Naive thymus-derived CD4-positive, alpha-beta T cell (primary cell): ENCODE measurements around the gene PRIM2. TPM values are rescaled to one million over a fixed set of nuclear protein-coding genes. Genes with fewer than 3 reads are reported as not detected.
A peak's percentile ranks its signal among the peaks of the same experiment; 100 is the strongest.
"Not testable (repeated sequence)": the region's sequence is repeated elsewhere in the genome, so short reads cannot be mapped to it uniquely, and the experiment has no call there.

Experiments
- ATAC-seq: fragments of 150-1000 bp; cut with Tn5 transposase; 2 replicates; pipeline ENCODE4 v1.10.0; 2021; ENCODE audit warnings: mild to moderate bottlenecking, moderate library complexity
- CTCF ChIA-PET: fragments of 350-600 bp; sonication (Branson Sonifier 250); formaldehyde crosslinking; loops from one replicate; lab custom pipeline; 2021; ENCODE audit warnings: antibody characterized with exemption; lab: Charles Lee
- POLR2A ChIA-PET: fragments of 350-600 bp; sonication (Branson Sonifier 250); formaldehyde crosslinking; loops from one replicate; lab custom pipeline; 2021; ENCODE audit warnings: antibody characterized with exemption, inconsistent platforms; lab: Charles Lee
- DNase-seq, 9 donors: peaks; one replicate each; pipeline versions ENCODE4 v3.0.0 to v3.0.0-alpha.2; 2020 to 2022; ENCODE audit warnings: mixed read lengths in 1 of 9
- H3K27ac ChIP-seq: one replicate; pipeline ENCODE4 v1.7.0; 2013; ENCODE audit warnings: mild to moderate bottlenecking, low read depth, low read length, moderate library complexity
- H3K27me3 ChIP-seq, 2 donors: one replicate each; pipeline ENCODE4 v1.7.0; 2013; ENCODE audit warnings: low read length in 2 of 2, mild to moderate bottlenecking in 2 of 2, moderate library complexity in 2 of 2; ENCODE audit not compliant: control insufficient read depth in 2 of 2, insufficient read depth in 2 of 2
- H3K36me3 ChIP-seq, 3 experiments: 1 replicate in 2 of 3; 2 replicates in 1 of 3; pipeline ENCODE4 v1.7.0; 2013; ENCODE audit warnings: low read length in 3 of 3, mild to moderate bottlenecking in 3 of 3, moderate library complexity in 1 of 3; ENCODE audit not compliant: insufficient read depth in 3 of 3, control insufficient read depth in 2 of 3
- H3K4me1 ChIP-seq, 2 donors: one replicate each; pipeline ENCODE4 v1.7.0; 2013; ENCODE audit warnings: low read length in 2 of 2, mild to moderate bottlenecking in 2 of 2, moderate library complexity in 1 of 2; ENCODE audit not compliant: control insufficient read depth in 2 of 2, insufficient read depth in 2 of 2
- H3K4me3 ChIP-seq: 2 replicates; pipeline ENCODE4 v1.7.0; 2013; ENCODE audit warnings: mild to moderate bottlenecking, low read length
- H3K9me3 ChIP-seq, 3 experiments: 1 replicate in 2 of 3; 2 replicates in 1 of 3; pipeline ENCODE4 v1.7.0; 2013; ENCODE audit warnings: low read length in 3 of 3; ENCODE audit not compliant: control insufficient read depth in 2 of 3
- H3K27ac Mint-ChIP-seq, 9 donors: one replicate each; pipeline ENCODE4 v1.8.0; 2020 to 2022; ENCODE audit warnings: mixed read lengths in 9 of 9, mild to moderate bottlenecking in 8 of 9, moderate library complexity in 5 of 9, inconsistent platforms in 2 of 9
- H3K27me3 Mint-ChIP-seq, 5 donors: one replicate each; pipeline ENCODE4 v1.8.0; 2021 to 2022; ENCODE audit warnings: mixed read lengths in 5 of 5, mild to moderate bottlenecking in 1 of 5
- H3K36me3 Mint-ChIP-seq, 5 donors: one replicate each; pipeline ENCODE4 v1.8.0; 2020 to 2022; ENCODE audit warnings: mixed read lengths in 5 of 5, mild to moderate bottlenecking in 3 of 5, inconsistent platforms in 1 of 5
- H3K4me1 Mint-ChIP-seq, 7 donors: one replicate each; pipeline ENCODE4 v1.8.0; 2020 to 2022; ENCODE audit warnings: mixed read lengths in 7 of 7, mild to moderate bottlenecking in 3 of 7, inconsistent platforms in 1 of 7
- H3K4me3 Mint-ChIP-seq, 10 donors: one replicate each; pipeline ENCODE4 v1.8.0; 2020 to 2022; ENCODE audit warnings: mild to moderate bottlenecking in 10 of 10, mixed read lengths in 10 of 10, moderate library complexity in 6 of 10, inconsistent platforms in 2 of 10
- H3K9me3 Mint-ChIP-seq, 11 donors: one replicate each; pipeline ENCODE4 v1.8.0; 2020 to 2022; ENCODE audit warnings: mixed read lengths in 11 of 11, mild to moderate bottlenecking in 4 of 11, inconsistent platforms in 1 of 11, moderate library complexity in 1 of 11
- intact Hi-C, 2 donors: fragments of 100-400 bp; cut with micrococcal nuclease; formaldehyde crosslinking; loops; one replicate each; pipeline ENCODE4 v1.15.1; 2023
- polyA plus RNA-seq, 2 donors: library from polyadenylated mRNA; unstranded; fragments of 300-500 nt; fragmentation: Illumina TruSeq; gene quantifications; one replicate each; pipeline ENCODE4 v1.2.3, GENCODE V29; 2021
- total RNA-seq, 6 experiments: library from RNA in 5 of 6; stranded (reverse) in 5 of 6; gene quantifications; 1 replicate in 5 of 6; 2 replicates in 1 of 6; pipeline ENCODE4 v1.2.3 and lab custom pipeline; 2021 to 2026

PRIM2 gene
- total and polyA plus RNA-seq, 7 experiments from 2014 or later = 7.2 to 33.2 (median 11.9) TPM

DNA sequence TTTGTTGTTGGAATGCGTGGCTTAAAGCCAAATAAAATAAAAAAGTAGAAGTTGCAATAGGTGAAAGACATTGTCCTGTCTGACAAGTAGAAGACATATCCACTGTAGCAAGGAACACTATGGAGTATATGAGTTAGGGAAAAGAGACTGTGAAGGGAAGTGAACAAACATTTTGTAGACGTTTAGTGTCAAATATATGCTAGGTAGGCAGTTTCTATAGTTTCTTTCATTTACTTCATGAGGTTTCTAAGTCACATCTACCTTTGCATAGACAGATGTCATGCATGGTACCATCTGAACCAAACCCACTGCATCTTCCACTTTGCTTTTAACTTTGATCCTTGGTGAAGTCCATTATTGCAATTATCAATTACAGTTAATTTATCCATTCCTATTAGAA lies 9.9 kb downstream of the PRIM2 start:
- DNase-seq (no peak), ATAC-seq (no peak)
- Mint-ChIP-seq H3K4me1 (peaks cover 2 to 14% (median 8%) of the 10 kb centered on the region in 7 donors), H3K9me3 (peaks cover 0 to 38% (median 16%) of the 10 kb centered on the region in 11 donors), H3K27me3 (no peaks in the 10 kb centered on the region), H3K27ac (no peak overlapping the region), H3K36me3 (peaks cover 18 to 70% (median 60%) of the 10 kb centered on the region in 5 donors), H3K4me3 (no peak overlapping the region)
- CTCF ChIA-PET = no interaction called here
- H3K36me3 ChIP-seq = peaks cover 0 to 43% (median 4%) of the 10 kb centered on the region in 3 experiments
- intact Hi-C loops = no loop called here
- peaks cover 0 to 4% (median 0%) of the 10 kb centered on the region in 3 experiments for H3K9me3 ChIP-seq
- no peaks in the 10 kb centered on the region for H3K27me3 ChIP-seq
- H3K4me3 ChIP-seq = no peak overlapping the region
- H3K4me1 ChIP-seq = no peaks in the 10 kb centered on the region
- no peak overlapping the region for H3K27ac ChIP-seq
- POLR2A ChIA-PET = interaction anchor here (0.6 kb wide), 1 partner anchor 206 kb away, joined by 3 read pairs; no protein-coding TSS in a partner anchor

DNA sequence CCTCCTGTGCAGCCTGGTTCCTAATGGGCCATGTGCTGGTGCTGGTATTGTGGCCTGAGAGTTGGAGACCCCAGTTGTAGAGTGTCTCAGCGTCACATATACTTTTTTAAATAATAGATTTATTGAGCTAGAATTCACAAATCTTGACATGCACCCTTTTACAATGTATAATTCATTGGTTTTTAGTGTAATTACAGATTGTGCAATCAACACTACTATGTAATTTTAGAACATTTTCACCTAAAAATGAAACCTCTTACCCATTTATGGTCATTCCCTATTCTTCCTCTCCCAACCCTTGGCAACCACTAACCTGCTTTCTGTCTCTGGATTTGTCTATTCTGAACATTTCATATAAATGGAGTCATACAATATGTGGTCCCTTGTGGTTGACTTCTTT lies 10.6 kb downstream of the PRIM2 start:
- ChIA-PET POLR2A (interaction anchor here (0.6 kb wide), 1 partner anchor 207 kb away, joined by 3 read pairs; no protein-coding TSS in a partner anchor), CTCF (no interaction called here)
- Mint-ChIP-seq H3K4me3 (no peak overlapping the region), H3K9me3 (peaks cover 0 to 43% (median 19%) of the 10 kb centered on the region in 11 donors), H3K27me3 (no peaks in the 10 kb centered on the region), H3K36me3 (peaks cover 18 to 70% (median 64%) of the 10 kb centered on the region in 5 donors), H3K27ac (no peak overlapping the region), H3K4me1 (peaks cover 0 to 15% (median 6%) of the 10 kb centered on the region in 7 donors)
- Histone ChIP-seq H3K4me3 (no peak overlapping the region), H3K9me3 (peaks cover 0 to 4% (median 0%) of the 10 kb centered on the region in 3 experiments), H3K27me3 (no peaks in the 10 kb centered on the region), H3K4me1 (no peaks in the 10 kb centered on the region), H3K27ac (no peak overlapping the region), H3K36me3 (peaks cover 0 to 38% (median 4%) of the 10 kb centered on the region in 3 experiments)
- ATAC-seq (no peak), DNase-seq (no peak)
- intact Hi-C loops = no loop called here

DNA sequence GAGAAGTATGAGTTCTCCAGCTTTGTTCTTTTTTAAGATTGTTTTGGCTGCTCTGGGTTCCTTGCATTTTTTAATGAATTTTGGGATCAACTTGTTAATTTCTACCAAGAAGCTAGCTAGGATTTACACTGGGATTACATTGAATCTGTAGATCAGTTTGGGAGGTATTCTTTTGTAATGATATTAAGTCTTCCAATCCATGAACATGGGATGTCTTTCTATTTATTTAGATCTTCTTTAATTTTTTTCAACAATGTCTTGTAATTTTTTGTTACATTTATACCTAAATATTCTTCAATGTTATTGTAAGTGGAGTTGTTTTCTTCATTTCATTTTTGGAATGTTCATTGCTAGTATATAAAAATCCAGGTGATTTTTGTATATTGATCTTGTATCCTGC lies 12.5 kb downstream of the PRIM2 start:
- H3K27ac ChIP-seq = no peak overlapping the region
- DNase-seq (no peak), ATAC-seq (no peak)
- H3K36me3 ChIP-seq = peaks cover 0 to 34% (median 4%) of the 10 kb centered on the region in 3 experiments
- H3K27me3 Mint-ChIP-seq = no peaks in the 10 kb centered on the region
- peaks cover 0 to 4% (median 0%) of the 10 kb centered on the region in 3 experiments for H3K9me3 ChIP-seq
- no peak overlapping the region for H3K4me3 Mint-ChIP-seq
- intact Hi-C loops = no loop called here
- no peaks in the 10 kb centered on the region for H3K27me3 ChIP-seq
- H3K9me3 Mint-ChIP-seq = peaks cover 0 to 52% (median 21%) of the 10 kb centered on the region in 11 donors
- peaks cover 0 to 20% (median 9%) of the 10 kb centered on the region in 7 donors for H3K4me1 Mint-ChIP-seq
- ChIA-PET CTCF (interaction anchor here (0.8 kb wide), 1 partner anchor 13 kb away, joined by 3 read pairs; the partner anchor contains the start of gene PRIM2), POLR2A (no interaction called here)
- peaks cover 18 to 84% (median 80%) of the 10 kb centered on the region in 5 donors for H3K36me3 Mint-ChIP-seq
- no peak overlapping the region for H3K4me3 ChIP-seq
- H3K4me1 ChIP-seq = no peaks in the 10 kb centered on the region
- no peak overlapping the region for H3K27ac Mint-ChIP-seq

DNA sequence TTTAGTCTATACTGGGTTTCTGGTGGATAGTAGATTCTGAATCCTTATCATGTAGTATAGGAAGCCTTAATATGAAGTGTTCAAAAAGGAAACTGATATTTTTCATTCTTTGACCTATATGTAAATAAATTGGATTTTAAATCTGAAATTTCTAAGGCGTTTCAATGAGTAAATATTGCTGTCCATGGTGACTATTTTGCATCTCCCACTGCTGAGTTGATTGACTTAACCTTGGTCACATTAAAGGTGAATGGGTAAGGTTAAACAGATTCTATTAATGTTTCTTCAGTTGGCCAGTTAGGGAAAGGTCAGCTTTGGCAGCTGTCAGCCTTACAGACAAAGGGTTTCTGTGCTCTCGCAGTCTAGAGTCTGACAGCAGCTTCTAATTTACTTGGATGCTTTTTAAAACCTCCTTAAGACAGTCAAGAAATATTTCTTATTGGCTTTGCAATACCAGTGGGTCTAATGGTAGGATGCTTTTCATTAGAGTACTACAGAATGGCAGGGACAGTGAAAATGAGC lies 24.8 kb downstream of the PRIM2 start:
- CTCF ChIA-PET = no interaction called here
- peaks cover 3 to 13% (median 7%) of the 10 kb centered on the region in 7 donors for H3K4me1 Mint-ChIP-seq
- peaks cover 0 to 22% (median 3%) of the 10 kb centered on the region in 5 donors for H3K36me3 Mint-ChIP-seq
- Histone ChIP-seq H3K27me3 (no peaks in the 10 kb centered on the region), H3K4me3 (no peak overlapping the region), H3K4me1 (no peaks in the 10 kb centered on the region), H3K9me3 (no peaks in the 10 kb centered on the region), H3K27ac (no peak overlapping the region), H3K36me3 (no peaks in the 10 kb centered on the region)
- intact Hi-C loops = no loop called here
- peak overlapping the region in 1 of 9 donors; percentile 38 for H3K27ac Mint-ChIP-seq
- H3K27me3 Mint-ChIP-seq = no peaks in the 10 kb centered on the region
- no peak overlapping the region for H3K4me3 Mint-ChIP-seq
- DNase-seq (no peak), ATAC-seq (no peak)
- POLR2A ChIA-PET = no interaction called here
- peaks cover 0 to 4% (median 0%) of the 10 kb centered on the region in 11 donors for H3K9me3 Mint-ChIP-seq

DNA sequence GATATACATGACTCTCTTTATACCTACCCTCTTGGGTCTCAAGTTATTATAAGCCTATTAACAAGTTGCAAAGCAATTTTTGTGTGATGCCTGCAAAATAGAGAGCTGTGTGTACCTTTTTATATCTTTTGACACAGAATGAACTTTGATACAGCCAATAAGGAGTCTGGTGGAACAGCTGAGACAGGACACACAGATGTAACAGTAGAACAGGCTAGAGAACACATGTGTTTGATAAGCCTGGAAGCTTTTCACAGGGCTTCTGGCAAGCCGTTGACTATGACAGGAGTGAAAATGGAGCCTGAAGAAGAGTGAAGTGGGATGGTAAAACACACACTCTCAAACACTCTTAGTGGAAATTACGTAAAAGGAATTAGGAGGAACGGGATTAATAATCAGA lies 25.9 kb downstream of the PRIM2 start:
- not testable (repeated sequence) for H3K9me3 Mint-ChIP-seq

DNA sequence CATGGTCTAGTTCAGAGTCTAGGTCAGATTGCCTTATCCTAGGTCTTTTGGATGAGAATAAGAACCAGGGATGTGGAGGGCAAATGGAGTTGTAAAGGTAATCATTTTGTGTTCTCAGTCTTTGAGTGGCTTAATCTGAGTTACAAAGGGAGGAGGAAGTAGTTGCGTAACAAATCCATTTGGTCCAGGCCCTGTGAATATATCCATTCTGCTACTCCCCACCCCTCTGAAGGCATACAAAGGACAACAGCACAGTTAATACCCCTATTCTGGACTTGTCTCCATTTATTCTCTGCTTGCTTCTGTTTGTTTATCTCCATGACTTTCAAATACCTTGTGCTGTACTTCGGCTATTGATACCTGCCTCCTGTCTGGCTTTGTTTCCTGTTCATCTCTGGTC lies 29.3 kb downstream of the PRIM2 start:
- peaks cover 0 to 21% (median 7%) of the 10 kb centered on the region in 5 donors for H3K36me3 Mint-ChIP-seq
- H3K27ac Mint-ChIP-seq, H3K9me3 Mint-ChIP-seq, DNase-seq, H3K27me3 Mint-ChIP-seq, H3K4me1 ChIP-seq, H3K27me3 ChIP-seq, POLR2A ChIA-PET, H3K36me3 ChIP-seq, H3K27ac ChIP-seq, CTCF ChIA-PET, ATAC-seq, intact Hi-C loops, H3K4me3 ChIP-seq, H3K9me3 ChIP-seq, H3K4me3 Mint-ChIP-seq: not testable (repeated sequence)
- H3K4me1 Mint-ChIP-seq = peaks cover 13 to 31% (median 23%) of the 10 kb centered on the region in 7 donors

More for the DNA sequence above, 25.9 kb downstream of the PRIM2 start:
- H3K4me1 Mint-ChIP-seq = peaks cover 5 to 21% (median 15%) of the 10 kb centered on the region in 7 donors
- H3K36me3 Mint-ChIP-seq = peaks cover 0 to 19% (median 3%) of the 10 kb centered on the region in 5 donors
- H3K36me3 ChIP-seq, H3K4me1 ChIP-seq, ATAC-seq, intact Hi-C loops, DNase-seq, H3K27me3 Mint-ChIP-seq, H3K4me3 Mint-ChIP-seq, H3K27me3 ChIP-seq, CTCF ChIA-PET, H3K27ac ChIP-seq, H3K4me3 ChIP-seq, H3K9me3 ChIP-seq, POLR2A ChIA-PET: not testable (repeated sequence)
- H3K27ac Mint-ChIP-seq = peak overlapping the region in 1 of 9 donors; percentile 4

DNA sequence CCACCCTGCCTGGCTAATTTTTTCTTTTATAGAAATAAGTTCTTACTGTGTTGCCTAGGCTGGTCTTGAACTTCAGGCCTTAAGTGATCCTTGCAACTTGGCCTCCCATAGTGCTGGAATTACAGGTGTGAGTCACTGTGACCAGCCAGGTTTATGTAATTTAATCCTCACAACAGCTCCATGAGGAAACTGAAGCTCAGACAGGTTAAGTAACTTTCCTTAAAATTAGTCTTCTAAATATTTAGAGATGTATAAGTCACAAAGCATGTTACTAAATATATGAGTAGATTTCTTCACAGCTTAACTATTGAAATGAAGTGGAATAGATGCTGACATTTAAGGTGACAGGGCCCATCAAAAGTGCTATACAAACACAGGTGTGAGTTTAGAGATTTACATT lies 30.2 kb downstream of the PRIM2 start:
- H3K36me3 ChIP-seq, H3K27me3 Mint-ChIP-seq, H3K9me3 ChIP-seq, CTCF ChIA-PET, H3K27ac ChIP-seq, intact Hi-C loops, H3K27ac Mint-ChIP-seq, H3K9me3 Mint-ChIP-seq, H3K4me3 ChIP-seq, H3K4me1 ChIP-seq, ATAC-seq, DNase-seq, POLR2A ChIA-PET, H3K4me3 Mint-ChIP-seq, H3K27me3 ChIP-seq: not testable (repeated sequence)
- H3K36me3 Mint-ChIP-seq = peaks cover 0 to 21% (median 7%) of the 10 kb centered on the region in 5 donors
- H3K4me1 Mint-ChIP-seq = peaks cover 13 to 31% (median 22%) of the 10 kb centered on the region in 7 donors
